Activated CD8-positive, alpha-beta memory T cell treated with anti-CD3 and anti-CD28 coated beads, Interleukin-2, amount 50 U/mL, for 24 hours (primary cell): ENCODE measurements around the gene MYBPC3.

Source experiments
- DNase-seq: peaks from one replicate; pipeline ENCODE4 v3.0.0-alpha.2; 2020; ENCODE audit errors: extremely low read depth

The MYBPC3 gene

GRCh38 chr11:47352556-47352955 lies at the start of gene MYBPC3:
Gene MYBPC3, minus strand, starts transcription at chr11:47352702. Its CDS starts 55 bp downstream, at chr11:47352647.
- no peak for DNase-seq

DNA sequence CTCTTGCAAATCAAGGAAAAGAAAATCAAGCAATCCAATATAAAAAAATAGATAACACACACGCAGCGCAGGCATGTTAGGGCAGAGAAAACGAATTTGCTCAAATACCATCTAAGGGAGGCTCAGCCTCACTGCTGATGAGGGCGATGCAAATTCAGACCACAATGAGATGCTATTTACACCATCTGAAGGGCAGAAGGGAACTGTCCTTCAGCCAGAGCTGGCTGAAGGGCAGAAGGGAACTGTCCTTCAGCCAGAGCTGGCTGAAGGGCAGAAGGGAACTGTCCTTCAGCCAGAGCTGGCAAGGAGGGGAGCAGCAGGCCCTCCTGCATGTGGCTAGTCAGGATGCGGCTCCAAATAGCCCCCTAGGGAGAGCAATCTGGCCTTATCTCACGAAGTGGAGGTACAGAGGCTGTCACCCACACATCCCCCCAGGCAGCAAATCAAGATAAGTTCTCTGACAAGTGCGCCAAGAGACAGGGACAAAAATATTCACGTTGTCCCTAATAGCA lies 48.3 kb upstream of the MYBPC3 start:
- no peak for DNase-seq

GRCh38 chr11:47399860-47400767 lies 47.6 kb upstream of the MYBPC3 start:
- no peak for DNase-seq

DNA sequence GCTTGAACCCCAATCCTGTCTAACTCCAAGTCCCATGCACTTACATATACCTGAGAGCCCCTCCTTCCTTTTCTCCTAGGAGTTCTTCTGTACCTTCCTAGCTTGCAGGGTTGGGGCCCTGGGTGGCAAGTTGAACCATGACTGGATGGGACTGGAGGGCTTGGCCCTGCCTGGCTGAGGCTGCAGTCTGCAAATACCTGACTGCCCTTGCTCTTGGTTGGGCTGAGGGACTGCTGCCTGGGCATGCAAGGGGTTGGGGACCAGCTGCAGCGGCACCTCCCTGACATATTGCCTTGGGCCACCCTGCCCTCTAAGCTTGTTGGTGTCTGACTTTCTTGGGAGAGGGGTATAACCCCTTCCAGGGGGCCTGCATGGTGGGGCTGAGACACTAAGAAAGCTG lies 46.0 kb upstream of the MYBPC3 start:
- no peak for DNase-seq

- no peak for DNase-seq
These were observed 45.5 kb upstream of the MYBPC3 start for GRCh38 chr11:47398011-47398410.

- DNase-seq = no peak
These were observed 43.5 kb upstream of the MYBPC3 start for GRCh38 chr11:47396049-47396320.

GRCh38 chr11:47395223-47396048 lies 42.9 kb upstream of the MYBPC3 start:
- DNase-seq = no peak

GRCh38 chr11:47394322-47395222 lies 42.1 kb upstream of the MYBPC3 start:
- DNase-seq = no peak

DNA sequence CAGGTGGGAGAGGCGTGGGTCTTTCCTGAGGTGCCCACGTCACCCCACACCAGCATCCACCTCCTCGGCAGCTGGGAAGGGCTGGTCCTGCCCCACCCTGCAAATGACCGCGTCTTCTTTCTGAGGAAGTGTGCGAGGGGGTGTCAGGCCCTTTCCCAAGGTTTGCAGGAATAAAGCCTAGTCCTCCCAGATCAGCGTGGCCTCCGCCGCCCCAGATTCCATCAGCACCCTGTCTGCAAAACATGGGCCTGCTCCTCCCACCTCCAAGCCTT lies 41.5 kb upstream of the MYBPC3 start:
- DNase-seq = no peak

DNA sequence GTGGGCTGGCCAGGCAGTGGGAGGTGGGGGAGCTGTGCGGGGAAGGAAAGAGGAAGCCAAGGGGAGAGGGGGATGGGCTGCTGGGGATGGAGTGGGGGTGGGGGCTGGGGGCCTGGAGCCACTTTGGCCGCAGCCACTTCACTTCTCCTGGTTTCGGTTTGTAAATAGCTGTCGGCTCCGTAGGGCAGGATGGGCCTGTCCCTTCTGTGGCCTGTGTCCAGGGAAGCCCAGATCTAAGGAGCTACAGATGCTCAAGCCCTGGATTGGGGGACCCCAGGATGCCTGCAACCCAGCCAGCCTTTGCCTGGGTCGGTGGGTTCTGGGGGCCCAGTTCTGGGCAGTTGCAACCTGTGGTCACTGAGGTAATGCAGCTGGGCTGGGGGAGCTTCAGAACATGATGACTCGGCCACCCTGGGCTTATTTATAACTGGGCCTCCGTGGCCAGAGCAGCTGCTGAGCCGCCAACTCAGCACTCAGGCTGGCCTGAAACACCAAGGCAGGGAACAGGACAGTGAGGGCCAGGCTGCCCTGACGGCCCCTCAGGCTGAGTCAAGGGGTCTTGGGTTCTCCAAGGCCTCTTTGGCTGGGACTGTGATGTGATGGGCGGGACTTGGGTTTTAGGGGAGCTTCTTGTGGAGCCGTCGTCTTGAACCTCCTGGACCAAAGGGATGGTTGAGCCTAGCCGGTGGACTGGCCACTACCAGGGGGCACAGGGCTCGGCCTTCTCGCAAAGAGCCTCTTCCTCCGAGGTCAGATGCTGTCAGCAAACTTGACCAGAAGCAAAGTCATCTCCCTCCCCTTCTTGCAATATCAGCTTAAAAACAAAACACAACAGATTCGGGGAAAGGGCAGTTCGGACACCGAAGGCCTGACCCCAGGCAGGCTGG lies 40.9 kb upstream of the MYBPC3 start:
- no peak for DNase-seq

- DNase-seq = no peak
These were observed 40.2 kb upstream of the MYBPC3 start for GRCh38 chr11:47392546-47393162.

GRCh38 chr11:47391711-47392432 lies 39.4 kb upstream of the MYBPC3 start:
- no peak for DNase-seq

DNA sequence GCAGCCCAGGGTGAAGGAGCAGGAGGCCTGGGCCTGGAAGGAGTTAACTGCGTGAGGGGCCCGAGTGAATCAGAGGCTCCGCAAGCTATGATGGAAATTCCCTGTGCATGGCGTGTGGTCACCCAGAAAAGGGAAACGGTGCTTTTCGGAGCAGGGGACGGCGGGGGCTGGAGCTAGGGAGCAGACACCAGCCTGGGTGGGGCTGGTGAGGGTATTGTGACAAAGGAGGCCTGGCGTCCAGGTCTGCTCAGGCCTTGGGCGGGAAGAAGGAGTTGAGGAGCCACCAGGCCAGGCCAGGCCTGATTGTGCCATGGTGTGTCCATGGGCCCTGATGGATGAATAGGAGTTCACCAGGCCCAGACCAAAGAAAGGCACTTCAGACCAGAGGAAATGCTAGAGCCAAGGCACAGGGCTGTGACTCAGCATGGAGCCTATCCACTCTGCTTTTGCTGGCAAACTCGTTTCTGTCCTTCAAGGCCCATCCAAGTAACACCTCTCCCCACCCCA lies 38.6 kb upstream of the MYBPC3 start:
- DNase-seq = no peak

DNA sequence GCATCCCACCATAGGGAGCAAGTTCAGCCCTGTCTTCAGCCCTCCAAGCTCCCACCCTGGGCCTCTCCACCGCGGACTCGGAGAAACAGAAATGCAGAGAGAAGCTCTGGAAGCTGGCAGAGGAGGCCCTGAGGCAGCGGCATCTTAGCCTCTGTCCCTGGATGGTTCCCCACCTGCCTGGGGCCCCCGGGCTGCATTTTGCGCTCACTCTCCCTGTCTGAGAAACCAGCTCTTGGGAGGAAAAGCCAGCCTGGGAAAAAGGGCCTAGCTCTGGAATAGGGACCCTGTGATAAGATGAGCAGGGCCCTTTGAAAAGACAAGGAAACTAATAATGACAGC lies 37.9 kb upstream of the MYBPC3 start:
- DNase-seq = no peak

- no peak for DNase-seq
These were observed 37.3 kb upstream of the MYBPC3 start for GRCh38 chr11:47389577-47390421.

- DNase-seq = no peak
These were observed 36.4 kb upstream of the MYBPC3 start for GRCh38 chr11:47388697-47389576.

DNA sequence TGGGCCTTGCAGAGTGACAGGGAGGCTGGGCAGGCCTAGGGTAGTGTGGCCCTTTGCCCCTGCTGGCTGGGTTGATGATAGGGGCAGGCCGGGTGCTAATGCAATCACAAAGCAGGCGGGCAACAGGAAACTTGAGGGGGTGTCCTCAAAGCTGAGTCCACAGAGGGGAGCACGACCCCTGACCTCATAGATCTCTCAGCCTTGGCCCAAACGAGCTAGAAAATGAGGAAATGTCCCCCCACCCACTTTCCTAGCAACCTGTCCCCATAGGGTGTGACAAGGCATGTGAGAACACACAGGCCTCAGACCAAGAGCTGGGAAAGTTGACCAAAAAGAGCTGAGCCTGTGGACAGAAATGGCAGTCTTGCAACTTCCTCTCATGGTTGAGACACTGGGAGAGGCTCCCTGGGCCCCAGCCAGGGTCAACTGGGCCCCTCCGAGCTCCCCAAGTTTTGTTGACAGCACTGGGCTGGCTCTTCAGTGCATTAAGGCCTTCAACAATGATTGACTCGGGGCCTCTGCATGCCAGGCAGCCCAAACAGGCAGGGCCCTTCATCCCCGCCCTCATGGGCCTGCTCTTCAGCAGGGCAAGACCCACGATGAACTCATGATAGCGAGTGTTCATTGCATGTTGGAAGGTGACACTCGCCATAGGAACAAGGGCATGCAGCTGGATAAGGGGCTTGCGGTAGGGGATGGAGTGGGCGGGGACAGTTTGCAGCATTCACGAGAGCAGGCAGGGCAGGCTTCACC lies 35.6 kb upstream of the MYBPC3 start:
- no peak for DNase-seq
